Epithelial cell of proximal tubule (primary cell): ENCODE data around the gene RTP2. TPM values are rescaled to one million over a fixed set of nuclear protein-coding genes. Genes with fewer than 3 reads are reported as not detected.

Source experiments
- DNase-seq: peaks from one replicate; pipeline ENCODE4 v3.0.0-alpha.2; 2011; ENCODE audit warnings: low read depth
- H3K4me3 ChIP-seq: 2 replicates; pipeline ENCODE4 v1.5.1; 2011; ENCODE audit warnings: low read depth, mild to moderate bottlenecking, low read length
- CTCF ChIP-seq: conservative IDR thresholded peaks from 2 replicates; pipeline ENCODE4 v1.5.1; 2012; ENCODE audit warnings: low read depth, mild to moderate bottlenecking, low read length
- total RNA-seq: library from RNA; depleted of rRNA; stranded (reverse); fragments of >200 nt; gene quantifications from 2 replicates; pipeline ENCODE4 v1.2.3, GENCODE V29; 2015

RTP2 gene
- total RNA-seq, 1 donor from 2014 or later = not detected

GRCh38 chr3:187746059-187746441, 43.7 kb upstream of the RTP2 start:
- peak overlapping the region; percentile 74 for H3K4me3 ChIP-seq
- TF ChIP-seq CTCF = no peak
- no peak for DNase-seq

GRCh38 chr3:187745201-187746058, 43.1 kb upstream of the RTP2 start, which contains the start of gene BCL6:
Gene BCL6 (minus strand): TSS chr3:187745468. CDS start chr3:187733693, 11,775 bp downstream.
- peak; percentile 95 for DNase-seq
- H3K4me3 ChIP-seq = peak within 1 kb of the TSS; percentile 74
- TF ChIP-seq CTCF = no peak

GRCh38 chr3:187744169-187745151, 42.1 kb upstream of the RTP2 start:
- no peak for TF ChIP-seq CTCF
- H3K4me3 ChIP-seq = peak overlapping the region; percentile 74
- DNase-seq = no peak

GRCh38 chr3:187743195-187744141, 41.1 kb upstream of the RTP2 start:
- peak overlapping the region; percentile 74 for H3K4me3 ChIP-seq
- no peak for DNase-seq
- no peak for TF ChIP-seq CTCF

- peak overlapping the region; percentile 74 for H3K4me3 ChIP-seq
- DNase-seq = no peak
- TF ChIP-seq CTCF = no peak
These were observed 40.2 kb upstream of the RTP2 start for GRCh38 chr3:187742351-187743171.
